GM21737 (cell line): ENCODE data around the gene HPD.

Experiments
- ATAC-seq: cut with Tn5 transposase; IDR thresholded peaks from one replicate; pipeline ENCODE4 v1.9.1; 2021; ENCODE audit warnings: mild to moderate bottlenecking, moderate library complexity; ENCODE audit not compliant: unreplicated experiment

The HPD gene

DNA sequence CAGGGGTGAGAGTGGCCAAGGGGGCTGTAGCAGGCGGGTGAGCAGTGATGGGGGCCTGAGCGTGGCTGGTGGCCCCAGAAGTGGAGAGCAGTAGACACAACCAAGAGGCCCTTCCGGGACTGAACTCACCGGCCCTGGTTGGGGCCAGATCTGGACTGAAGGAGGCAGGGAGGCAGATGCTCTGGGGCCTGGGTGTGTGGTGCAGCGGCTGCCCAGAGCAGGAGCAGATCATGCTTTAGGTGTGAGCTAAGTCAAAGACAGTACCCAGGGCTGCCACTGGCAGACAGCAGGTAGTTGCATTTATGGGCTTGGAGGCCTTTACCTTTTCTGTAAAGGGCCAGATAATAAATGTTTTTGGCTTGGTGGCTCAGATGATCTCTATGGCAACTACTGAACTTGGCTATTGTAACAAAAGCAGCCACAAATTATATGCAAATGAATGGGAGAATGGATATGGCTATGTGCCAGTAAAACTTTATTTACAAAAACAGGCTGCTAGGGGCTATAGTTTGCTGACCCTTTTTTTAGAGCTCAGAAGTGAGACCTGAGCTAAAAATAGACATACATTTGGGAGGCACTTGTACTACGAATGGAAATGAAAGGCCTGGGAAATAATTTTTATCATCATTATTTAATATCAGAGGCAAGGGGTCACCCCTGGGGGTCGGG lies 29.3 kb downstream of the HPD start:
- no peak for ATAC-seq

DNA sequence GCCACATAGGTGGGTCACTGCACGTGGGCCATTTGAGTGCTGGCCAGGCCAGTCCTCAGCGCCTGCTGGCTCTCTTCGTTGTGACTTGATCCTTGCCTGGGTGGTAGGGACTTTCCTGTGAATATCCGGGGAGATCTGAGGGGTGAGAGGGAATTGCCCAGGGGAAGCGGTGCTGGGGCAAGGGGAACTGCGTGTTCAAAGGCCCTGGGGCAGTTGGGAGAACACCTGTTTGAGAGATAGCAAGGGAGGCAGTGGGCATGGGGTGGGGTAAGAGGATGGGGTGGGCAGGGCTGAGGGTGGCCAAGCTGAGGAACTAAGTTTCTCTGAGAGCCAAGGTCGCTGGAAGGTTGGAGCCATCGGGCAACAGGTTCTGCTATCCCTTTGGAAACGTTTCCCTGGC lies 29.8 kb downstream of the HPD start:
- ATAC-seq: no peak

DNA sequence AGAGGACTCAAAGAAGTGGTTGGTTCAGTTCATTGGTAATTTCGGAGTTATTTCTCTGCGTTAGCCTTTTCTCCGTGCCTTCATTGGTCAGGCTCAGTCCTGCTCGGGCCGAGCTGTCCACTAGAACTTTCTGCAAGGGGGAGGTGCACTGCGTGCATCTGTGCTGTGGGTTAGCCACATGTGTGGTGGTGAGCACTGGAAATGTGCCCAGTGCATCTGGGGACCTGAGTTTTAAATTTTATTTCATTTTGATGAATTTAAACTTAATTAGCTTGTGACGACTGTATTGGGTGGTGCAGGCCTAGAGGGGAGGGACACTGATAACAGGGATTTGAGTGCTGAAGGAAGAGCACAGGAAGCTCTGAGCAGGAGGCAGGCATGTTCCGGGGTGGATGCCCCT lies 30.4 kb downstream of the HPD start:
- no peak for ATAC-seq

DNA sequence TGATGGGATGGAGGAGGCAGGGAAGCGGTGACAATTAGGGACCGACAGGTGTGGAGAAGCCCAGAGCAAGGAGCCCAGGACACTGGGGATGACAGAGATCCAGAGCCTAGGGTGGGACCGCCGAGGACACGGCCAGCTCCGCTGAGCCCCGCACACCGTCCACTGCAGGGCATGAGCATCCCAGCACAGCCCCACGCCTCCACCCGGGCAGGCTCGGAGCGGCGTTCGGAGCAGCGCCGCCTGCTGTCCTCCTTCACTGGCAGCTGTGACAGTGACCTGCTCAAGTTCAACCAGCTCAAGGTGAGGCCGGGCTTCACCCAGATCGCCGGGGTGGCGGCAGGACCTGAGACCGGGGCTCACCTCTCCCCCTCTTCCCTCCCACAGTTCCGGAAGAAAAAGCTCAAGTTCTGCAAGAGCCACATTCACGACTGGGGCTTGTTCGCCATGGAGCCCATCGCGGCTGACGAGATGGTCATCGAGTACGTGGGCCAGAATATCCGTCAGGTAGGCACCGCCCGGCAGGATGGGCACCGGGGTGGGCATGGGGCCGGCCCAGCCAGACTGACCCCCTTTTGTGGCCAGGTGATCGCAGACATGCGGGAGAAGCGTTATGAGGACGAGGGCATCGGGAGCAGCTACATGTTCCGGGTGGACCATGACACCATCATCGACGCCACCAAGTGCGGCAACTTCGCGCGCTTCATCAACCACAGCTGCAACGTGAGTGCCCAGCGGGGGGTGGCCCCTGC lies 31.1 kb downstream of the HPD start:
- no peak for ATAC-seq

DNA sequence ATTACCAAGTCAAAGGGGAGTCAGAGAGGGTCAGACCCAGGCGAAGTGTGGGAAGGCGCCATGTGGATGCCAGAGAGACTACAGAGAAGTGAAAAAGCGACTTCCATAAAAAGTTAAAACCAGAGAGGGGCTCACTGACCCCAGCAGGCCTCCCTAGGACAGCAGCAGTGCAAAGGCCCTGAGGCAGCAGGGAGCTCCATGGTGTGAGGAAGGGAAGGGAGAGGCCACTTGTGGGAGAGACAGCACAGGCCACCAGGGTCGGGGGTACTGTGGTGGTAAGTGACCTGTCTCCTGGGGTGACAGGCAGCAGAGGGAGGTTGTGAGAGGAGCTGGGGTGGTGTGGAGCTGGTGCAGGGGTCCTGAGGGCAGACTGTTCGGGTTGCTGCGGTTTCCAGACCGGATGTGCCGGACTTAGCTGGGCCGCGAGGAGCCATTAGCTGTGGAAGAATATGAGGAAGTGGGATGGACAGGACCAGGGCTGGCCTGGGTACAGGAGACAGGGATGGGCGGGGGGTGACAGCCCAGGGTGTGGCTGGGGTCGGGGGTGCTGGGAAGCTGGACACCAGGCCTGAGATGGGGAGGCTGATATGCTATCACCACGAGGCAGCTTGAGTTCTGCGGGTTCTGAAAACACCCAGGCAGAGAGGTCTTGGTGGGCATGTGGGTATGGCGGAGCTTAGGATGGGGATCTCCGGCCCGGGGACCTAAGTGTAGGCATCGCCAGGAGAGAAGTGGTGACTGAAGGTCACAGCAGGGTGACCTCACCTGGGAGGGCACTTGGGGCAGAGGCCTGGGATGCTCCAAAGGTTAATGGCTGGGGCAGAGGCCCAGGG lies 32.1 kb downstream of the HPD start:
- no peak for ATAC-seq

DNA sequence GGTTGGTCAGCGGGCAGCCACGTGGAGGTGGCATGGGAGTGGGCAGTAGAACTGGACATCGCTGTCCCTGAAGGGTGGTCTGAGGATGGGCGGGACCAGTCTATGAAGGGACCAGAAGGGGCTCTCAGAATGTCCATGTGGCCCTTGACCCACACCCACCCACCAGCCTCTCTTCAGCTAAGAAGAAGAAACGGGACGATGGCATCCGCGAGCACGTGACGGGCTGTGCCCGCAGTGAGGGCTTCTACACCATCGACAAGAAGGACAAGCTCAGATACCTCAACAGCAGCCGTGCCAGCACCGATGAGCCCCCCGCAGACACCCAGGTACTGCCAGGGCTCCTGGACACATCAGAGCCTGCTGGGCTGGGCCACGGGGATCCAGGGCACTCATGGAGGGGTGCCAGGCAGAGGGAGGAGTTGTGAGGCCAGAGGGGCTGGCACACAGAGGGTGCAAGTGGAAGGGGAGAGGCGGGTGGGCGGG lies 33.6 kb downstream of the HPD start:
- no peak for ATAC-seq

DNA sequence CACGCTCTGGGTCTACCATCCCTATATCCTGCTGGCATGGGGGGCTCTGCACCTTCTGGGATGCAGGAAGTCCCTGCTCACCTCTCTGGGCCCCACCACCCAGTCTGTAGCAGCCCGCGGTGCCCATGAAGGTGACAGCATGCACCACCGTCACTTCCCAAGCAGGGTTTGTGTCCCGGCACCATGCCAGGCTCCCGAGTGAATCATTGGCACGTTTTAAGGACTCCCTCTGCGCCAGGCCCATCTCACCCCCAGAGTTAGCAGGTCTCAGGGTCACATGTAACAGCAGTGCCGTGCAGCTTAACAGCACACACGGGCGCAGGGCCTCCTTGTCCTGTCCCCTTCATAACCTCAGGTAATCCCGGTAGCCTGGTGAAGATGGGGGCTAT lies 34.9 kb downstream of the HPD start:
- no peak for ATAC-seq

DNA sequence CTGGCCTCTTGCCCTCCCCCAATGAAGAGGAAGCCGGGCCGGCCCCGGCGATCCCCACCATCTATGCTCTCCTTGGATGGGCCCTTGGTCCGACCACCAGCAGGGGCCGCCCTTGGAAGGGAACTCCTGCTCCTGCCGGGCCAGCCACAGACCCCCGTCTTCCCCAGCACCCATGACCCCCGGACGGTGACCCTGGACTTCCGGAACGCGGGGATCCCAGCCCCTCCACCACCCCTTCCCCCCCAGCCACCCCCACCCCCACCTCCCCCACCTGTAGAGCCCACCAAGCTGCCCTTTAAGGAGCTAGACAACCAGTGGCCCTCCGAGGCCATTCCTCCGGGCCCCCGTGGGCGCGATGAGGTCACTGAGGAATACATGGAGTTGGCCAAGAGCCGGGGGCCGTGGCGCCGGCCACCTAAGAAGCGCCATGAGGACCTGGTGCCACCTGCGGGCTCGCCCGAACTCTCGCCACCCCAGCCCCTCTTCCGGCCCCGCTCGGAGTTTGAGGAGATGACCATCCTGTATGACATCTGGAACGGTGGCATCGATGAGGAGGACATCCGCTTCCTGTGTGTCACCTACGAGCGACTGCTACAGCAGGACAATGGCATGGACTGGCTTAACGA lies 35.4 kb downstream of the HPD start:
- no peak for ATAC-seq

DNA sequence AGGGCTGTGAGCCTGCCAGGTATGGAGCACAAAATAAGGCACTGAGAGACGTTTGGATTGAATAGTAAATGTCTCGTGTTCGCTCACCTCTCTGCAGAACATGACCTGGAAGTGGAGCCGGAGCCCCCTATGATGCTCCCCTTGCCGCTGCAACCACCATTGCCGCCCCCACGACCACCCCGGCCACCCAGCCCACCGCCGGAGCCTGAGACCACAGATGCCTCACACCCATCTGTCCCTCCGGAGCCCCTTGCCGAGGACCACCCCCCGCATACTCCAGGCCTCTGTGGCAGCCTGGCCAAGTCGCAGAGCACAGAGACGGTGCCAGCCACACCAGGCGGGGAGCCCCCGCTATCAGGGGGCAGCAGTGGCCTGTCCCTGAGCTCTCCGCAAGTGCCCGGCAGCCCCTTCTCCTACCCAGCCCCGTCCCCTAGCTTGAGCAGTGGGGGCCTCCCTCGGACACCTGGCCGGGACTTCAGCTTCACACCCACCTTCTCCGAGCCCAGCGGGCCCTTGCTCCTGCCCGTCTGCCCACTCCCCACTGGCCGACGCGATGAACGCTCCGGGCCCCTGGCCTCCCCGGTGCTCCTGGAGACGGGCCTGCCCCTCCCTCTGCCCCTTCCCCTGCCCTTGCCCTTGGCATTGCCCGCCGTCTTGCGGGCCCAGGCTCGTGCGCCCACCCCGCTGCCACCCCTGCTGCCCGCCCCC lies 36.1 kb downstream of the HPD start:
- no peak for ATAC-seq

DNA sequence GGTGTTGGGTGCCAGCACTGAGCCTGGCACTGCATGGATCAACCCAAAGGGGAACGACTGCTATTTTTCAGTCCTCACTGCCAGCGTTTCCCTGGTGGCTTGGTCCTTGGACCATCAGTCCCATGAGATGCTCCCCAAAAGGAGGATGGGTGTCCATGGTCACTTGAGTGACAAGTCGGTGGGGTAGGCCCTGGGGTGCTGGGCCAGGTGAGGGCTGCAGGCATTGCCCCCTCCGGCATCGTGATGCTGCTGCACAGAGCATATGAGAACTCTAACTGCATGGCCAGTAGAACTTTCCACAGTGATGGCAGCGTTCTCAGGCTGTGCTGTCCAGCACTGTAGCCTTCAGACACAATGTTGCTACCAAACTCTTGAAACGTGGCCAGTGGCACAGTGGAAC lies 38.6 kb downstream of the HPD start:
- ATAC-seq: no peak

DNA sequence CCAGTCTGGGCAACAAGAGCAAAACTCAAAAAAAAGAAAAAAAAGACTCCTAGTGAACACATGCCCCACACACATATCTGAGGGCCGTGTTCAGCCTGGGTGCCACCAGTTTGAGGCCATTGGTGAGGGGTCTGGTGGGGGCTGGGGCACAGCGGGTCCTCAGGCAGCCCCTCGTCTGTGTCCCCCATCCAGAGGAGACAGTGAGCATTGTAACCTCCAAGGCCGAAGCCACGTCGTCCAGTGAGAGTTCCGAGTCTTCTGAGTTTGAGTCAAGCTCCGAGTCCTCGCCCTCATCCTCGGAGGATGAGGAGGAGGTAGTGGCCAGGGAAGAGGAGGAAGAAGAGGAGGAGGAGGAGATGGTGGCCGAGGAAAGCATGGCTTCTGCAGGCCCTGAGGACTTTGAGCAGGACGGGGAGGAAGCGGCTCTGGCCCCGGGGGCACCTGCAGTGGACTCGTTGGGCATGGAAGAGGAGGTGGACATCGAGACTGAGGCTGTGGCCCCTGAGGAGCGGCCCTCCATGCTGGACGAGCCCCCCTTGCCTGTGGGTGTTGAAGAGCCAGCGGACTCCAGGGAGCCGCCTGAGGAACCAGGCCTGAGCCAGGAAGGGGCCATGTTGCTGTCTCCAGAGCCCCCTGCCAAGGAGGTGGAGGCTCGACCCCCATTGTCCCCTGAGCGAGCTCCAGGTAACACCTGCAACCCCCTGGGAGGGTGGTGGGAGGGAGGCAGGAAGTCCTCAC lies 39.3 kb downstream of the HPD start:
- no peak for ATAC-seq

DNA sequence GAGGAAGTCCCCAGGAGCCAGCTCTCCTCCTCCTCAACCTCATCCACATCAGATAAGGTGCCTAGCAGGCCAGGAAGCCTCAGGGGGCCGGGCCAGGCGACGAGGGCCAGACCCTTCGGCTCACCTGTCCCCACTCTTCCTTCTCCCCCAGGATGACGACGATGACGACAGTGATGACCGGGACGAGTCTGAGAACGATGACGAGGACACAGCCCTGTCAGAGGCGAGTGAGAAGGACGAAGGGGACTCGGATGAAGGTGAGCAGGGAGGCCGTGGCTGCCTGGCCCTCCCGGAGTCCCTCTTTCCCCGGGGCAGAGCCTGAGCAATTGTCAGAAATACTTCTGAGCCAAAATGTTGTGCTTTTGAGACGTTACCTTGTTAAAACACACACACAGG lies 41.0 kb downstream of the HPD start:
- no peak for ATAC-seq

DNA sequence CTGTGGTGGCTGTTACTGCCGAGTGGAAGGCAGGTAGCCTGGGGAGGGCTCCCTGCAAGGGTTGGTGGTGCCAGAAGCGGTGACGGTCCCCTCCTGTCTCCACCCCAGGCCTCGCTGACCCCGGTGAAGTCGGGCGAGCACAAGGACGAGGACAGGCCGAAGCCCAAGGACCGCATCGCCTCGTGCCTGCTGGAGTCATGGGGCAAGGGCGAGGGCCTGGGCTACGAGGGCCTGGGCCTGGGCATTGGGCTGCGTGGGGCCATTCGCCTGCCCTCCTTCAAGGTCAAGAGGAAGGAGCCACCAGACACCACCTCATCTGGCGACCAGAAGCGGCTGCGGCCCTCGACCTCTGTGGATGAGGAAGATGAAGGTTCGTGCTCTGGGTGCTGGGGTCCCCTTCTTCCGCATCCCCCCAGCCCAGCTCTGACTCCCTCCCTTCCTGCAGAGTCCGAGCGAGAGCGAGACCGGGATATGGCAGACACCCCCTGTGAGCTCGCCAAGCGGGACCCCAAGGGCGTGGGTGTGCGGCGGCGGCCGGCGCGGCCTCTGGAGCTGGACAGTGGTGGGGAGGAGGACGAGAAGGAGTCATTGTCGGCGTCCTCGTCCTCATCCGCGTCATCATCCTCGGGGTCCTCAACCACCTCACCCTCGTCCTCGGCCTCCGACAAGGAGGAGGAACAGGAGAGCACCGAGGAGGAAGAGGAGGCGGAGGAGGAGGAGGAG lies 41.6 kb downstream of the HPD start:
- no peak for ATAC-seq

DNA sequence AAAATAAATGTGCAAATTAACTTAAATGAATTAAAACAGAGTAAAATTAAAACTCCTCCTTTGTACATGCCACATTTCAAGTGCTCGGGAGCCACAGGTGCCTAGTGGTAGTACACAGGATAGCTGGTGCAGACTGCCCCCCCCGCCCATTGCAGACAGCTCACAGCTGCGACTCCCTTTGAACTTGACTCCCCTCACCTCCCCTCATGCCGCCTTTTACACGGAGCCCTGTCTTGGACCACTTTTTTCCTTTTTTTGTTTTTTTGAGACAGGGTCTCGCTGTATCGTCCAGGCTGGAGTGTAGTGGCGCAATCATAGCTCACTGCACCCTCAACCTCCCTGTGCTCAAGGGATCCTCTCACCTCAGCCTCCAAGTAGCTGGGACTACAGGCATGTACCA lies 43.4 kb downstream of the HPD start:
- ATAC-seq: no peak

DNA sequence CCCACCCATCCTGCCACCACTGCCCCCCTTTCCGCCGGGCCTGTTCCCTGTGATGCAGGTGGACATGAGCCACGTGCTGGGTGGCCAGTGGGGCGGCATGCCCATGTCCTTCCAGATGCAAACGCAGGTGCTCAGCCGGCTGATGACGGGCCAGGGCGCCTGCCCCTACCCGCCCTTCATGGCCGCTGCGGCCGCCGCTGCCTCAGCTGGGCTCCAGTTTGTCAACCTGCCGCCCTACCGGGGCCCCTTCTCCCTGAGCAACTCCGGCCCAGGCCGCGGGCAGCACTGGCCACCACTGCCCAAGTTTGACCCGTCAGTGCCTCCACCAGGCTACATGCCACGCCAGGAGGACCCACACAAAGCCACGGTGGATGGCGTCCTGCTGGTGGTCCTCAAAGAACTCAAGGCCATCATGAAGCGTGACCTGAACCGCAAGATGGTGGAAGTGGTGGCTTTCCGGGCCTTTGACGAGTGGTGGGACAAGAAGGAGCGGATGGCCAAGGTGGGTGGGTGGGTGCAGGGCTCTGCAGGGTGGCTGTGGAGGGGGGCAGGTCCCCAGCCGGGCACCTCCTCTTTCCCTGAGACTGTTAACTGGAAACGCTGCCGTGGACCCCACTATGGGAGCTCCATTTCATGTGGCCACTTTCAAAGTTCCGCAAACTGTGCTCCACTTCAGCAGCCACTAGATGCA lies 44.1 kb downstream of the HPD start:
- ATAC-seq: no peak

DNA sequence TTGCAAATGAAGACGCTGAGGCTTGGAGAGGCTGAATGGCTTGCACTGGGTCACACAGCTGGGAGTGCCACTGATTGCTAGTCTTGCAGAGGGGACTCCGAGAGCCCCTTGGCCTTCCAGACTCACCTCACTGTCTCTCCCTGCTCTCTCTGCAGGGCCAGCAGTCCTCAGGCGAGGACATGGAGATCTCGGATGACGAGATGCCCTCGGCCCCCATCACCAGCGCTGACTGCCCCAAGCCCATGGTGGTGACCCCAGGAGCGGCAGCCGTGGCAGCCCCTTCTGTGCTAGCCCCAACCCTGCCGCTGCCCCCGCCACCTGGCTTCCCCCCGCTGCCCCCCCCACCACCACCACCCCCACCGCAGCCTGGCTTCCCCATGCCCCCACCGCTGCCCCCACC lies 44.7 kb downstream of the HPD start:
- ATAC-seq: no peak

DNA sequence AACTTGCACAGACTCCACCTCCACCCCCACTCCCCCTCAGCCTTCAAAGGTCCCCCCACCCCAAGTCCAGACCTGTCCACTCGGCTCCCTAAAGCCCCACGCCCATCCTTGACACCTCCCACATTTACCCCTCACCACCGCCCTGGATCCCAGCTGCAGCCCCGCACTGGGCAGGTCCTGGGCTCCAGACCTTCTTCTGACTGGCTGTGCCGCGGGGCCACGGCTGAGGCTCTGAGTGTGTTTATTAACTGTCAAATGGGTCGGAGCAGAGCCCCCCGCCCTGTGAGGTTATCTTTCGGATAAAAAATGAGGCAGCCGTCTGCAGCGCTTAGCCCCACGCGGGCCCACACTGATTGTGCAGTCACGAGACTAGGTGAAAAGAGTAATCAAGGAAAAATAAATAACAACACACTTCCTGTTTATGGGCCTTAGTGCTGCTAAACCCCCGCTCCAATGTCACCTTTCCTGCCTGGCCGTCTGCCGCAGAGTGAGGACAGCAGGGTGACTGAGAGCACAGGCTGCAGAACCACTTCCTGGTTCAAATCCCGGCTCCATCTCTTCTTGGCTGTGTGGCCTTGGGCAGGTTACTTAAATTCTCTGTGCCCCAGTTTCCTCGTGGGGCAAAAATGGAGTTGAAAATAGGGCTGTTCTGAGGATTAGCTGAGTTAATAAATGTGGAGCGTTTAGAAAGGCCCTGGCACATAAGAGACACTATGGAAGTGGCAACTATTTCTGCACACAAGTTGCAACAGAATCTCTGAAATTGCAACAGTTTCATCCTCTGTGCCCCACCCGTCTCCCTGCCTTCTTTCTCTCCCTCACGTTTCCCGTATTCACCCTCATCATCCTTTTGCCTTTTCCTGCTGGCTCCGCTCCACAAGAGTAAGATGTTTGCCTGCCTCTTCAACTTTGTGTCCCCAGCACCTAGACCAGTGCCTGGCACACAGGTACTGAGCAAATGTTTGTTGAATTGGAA lies 45.5 kb downstream of the HPD start:
- ATAC-seq: no peak
